HG03045 (cell line): ENCODE measurements around the gene TFAP2C.
"Not testable (repeated sequence)": the region's sequence is repeated elsewhere in the genome, so short reads cannot be mapped to it uniquely, and the experiment has no call there.

Source experiments
- ATAC-seq: cut with Tn5 transposase; IDR thresholded peaks from one replicate; pipeline ENCODE4 v1.9.1; 2021; ENCODE audit warnings: mild to moderate bottlenecking, moderate library complexity; ENCODE audit not compliant: unreplicated experiment

Gene TFAP2C

DNA sequence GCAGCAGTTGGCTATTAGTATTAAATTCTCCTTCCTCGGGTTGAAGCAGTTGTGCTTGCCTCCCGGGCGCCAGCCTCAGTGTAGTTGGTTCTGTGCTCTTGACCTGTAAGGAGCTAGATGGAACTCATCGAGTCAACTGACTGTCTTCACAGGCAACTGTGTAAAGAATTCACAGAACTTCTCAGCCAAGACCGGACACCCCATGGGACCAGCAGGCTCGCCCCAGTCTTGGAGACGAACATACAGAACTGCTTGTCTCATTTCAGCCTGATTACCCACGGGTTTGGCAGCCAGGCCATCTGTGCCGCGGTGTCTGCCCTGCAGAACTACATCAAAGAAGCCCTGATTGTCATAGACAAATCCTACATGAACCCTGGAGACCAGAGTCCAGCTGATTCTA lies 8.5 kb downstream of the TFAP2C start:
- no peak for ATAC-seq

DNA sequence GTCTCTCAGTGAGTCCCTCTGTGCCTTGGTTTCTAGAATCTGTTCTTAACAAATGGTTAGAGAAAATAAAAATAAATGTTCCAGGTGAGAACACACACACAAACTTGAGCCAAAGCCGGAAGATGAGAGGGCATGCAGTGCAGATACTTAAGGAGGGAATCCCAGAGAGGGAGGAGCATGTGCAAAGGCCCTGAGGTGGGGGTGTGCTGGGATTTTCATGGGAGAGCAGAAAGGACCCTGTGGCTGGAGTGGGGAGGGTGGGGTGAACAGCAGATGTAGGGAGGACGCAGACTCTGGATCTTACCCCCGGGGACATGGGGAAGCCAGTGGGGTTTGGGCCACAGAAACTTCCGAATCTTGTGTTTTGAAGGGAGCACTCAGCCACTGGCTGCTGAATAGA lies 17.5 kb downstream of the TFAP2C start:
- no peak for ATAC-seq

DNA sequence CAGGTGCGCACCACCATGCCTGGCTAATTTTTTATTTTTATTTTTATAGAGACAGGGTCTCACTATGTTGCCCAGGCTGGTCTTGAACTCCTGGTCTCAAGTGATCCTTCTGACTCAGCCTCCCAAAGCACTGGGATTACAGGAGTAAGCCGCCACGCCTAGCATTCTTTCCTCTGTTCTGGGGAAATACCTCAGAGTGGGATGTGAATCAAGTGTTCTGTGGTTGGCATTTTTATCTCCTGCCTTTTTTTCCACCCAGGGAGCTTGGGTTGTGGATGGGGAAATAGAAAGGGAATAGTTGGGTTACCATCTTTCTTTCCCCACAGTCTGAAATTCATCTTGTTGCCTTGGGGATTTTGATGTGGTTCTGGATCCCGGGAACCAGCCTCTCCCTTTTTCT lies 24.1 kb downstream of the TFAP2C start:
- no peak for ATAC-seq

DNA sequence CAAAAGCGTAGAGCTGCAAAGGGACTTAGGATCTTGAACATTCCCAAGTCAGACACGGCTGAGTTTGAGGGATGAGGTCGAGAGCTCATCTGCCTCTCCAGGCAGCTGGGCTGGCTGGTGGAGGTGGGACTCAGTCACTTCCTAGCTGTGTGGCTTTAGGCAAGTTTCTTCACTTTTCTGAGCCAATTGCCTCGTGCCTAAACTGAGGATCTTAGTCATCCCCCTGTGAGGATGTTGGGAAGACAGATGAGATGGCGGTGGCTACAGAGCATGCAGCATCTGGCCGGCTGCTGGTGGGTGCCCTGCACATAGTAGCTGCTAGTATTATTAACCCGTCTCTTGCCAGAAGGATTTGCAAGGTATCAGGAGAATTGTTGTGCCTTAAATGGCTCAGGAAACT lies 27.5 kb downstream of the TFAP2C start:
- ATAC-seq, result no peak

DNA sequence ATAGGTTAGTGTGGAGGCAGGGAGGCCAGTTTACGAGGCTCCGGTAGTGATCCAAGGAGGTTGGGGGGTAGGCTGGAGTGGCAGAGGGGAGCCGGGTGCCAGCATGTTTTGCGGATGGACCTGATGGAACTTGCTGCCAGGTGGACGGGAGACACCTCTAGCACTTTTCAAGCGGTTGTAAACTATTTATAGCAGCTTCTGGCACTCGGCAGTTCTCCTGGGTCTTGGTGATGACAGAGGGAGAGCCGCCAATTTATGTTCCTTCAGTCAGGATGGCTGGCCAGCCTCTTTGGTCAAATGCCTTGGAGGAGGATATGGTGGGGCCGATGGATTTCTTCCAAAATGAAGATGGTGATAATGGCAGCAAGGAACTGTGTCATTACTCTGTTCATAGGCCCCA lies 28.8 kb downstream of the TFAP2C start:
- no peak for ATAC-seq

DNA sequence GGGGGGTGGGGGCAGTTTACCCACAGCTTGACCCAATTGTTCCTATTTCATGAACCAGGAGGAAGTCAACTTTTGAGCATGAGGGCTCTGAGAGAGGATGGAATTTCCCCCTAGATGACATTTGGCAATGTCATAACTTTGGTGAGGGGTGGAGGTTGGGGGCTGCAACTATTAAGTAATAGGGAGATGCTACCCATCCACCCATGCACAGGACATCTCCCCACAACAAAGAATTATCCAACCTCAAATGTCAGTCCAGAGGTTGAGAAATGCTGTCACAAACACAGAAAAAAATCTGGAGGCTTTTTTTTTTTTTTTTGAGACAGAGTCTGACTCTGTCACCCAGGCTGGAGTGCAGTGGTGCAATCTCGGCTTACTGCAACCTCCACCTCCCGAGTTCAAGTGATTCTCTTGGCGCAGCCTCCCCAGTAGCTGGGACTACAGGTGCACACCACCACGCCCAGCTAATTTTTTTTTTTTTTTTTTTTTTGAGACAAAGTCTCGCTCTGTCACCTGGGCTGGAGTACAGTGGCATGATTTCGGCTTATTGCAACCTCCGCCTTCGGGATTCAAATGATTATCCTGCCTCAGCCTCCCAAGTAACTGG lies 29.3 kb downstream of the TFAP2C start:
- ATAC-seq, result not testable (repeated sequence)

DNA sequence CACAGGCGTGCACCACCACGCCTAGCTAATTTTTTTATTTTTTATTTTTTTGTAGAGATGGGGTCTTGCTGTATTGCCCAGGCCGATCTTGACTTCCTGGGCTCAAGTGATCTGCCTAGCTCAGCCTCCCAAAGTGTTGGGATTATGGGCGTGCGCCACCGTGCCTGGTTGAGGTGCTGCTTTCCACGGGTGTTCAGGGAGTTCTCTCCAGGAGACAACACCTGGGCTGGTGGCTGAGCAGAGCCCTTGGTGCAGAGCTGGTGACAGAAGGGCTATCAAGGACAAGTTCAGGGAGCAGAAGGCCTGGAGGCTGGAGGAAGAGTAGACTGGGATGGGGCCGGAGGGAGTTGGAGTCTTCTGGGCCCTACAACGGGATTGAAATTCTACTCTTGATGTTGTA lies 34.6 kb downstream of the TFAP2C start:
- ATAC-seq, result no peak

DNA sequence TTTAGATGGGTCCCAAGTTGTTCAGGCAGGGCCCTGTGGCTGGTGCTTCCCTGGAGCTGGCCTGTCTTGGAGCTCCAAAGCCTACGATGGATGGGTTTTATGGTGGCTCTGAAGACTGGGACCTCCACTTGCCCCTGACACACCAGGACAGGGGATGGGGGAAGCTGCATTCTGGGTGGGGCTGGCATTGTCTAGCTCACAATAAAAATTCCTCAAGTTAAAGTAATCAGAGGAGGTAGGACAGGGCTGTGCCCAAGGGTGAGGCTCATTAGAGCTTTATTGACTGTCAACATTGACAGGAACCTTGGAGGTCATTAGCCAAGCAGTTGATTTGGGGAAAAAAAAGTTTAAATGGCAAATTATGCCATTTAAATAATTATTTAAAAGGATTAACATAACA lies 35.7 kb downstream of the TFAP2C start:
- no peak for ATAC-seq

DNA sequence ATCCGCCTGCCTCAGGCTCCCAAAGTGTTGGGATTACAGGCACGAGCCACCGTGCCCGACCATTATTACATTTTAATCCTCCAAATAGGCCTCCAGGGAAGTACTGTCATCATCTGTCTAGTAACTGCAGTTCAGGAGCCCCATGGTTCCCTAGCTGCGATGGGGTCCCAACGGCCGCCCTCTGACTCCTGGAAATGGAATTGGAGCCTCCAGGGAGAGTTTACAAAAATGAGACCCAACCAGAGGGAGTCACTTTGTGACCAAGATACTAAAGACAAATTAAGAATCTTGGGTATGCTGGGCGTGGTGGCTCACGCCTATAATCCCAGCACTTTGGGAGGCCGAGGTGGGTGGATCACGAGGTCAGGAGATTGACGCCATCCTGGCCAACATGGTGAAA lies 36.7 kb downstream of the TFAP2C start:
- no peak for ATAC-seq

DNA sequence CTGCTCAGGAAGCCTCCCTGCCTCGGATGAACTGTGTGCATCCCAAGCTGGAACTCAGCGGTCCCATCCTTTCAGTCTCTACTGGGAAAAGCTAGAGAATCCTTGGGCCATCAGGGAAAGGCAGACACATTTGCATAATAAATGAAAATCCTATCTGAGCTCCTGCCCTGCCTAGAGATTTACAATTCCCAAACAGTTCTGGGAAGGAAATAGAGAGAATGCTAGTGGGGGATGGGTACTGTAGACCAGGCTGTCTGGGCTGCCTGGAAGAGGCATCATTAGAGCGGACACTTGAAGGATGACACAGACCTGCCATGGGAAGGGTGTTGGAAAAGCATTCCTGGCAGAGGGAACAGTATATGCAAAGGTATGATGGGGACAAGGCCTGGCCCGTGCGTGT lies 44.3 kb downstream of the TFAP2C start:
- ATAC-seq, result no peak

DNA sequence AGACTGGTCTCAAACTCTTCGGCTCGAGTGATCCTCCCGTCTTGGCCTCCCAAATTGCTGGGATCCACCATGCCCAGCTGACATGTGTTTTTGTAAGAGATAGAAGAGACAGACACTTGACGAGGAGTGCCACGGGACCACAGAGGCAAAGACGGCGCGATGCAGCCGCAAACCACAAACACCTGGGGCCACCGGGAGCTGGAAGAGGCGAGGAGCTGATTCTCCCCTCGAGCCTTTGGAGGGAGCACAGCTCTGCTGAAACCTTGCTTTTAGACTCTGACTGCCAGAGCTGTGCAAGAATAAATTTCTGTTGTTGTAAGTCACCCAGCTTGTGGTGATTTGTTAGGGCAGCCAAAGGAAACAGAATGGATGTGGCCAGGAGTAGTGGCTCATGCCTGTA lies 46.9 kb downstream of the TFAP2C start:
- ATAC-seq, result no peak

DNA sequence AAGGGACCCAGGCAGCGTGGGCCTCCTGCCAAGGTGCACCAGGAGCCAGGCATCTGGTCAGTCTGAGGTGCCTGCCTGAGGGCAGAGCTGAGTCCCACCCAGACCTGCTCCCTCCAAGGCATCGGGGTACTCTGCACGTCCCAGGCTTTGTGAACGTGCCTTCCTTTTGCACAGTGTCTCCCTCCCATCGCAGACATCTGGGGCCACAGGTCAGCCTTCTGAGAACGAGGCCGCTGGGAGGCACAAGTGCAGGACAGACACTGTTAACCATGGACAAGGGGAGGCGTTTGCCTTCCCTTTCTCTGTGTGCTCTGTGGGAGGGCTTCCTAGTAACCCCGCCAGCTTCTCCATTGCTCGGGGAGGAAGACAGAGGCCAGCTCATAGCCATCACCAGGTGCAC lies 47.6 kb downstream of the TFAP2C start:
- no peak for ATAC-seq

DNA sequence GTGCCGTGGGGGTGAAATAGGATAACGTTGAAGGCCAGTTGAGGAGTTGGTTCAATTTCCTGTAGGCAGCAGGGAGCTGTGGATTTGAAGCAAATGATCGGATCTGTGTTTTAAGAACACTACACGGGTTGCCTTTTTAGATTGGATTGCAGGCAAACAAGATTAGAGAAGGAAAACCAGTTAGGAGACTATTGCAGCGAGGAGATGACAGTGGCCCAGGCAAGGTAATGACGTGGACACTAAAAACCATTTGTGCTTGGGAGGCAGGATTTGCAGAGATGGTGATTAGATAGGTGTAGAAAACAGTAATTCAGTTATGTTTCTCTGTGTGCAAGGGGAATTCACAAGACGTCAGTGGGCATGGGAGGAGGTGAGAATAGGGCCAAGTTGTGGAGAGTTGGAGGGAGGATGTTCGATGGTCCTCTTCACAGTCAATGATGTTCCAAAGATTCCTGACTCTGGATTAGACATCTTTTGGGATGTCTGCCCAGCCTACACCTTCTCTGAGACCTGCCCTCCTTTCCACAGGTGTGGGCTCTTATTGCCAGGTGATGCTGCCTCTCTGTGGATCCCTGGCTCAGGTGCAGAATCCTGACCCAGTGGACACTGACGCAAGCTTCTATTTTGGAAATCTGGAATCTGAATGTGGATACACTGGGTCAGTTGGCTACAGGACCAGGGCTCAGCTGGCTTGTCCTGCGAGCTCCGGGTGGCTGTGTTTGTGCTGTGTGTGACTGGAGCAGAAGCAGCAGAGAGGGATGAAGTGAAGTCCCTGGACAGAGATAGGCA lies 54.2 kb downstream of the TFAP2C start:
- no peak for ATAC-seq

DNA sequence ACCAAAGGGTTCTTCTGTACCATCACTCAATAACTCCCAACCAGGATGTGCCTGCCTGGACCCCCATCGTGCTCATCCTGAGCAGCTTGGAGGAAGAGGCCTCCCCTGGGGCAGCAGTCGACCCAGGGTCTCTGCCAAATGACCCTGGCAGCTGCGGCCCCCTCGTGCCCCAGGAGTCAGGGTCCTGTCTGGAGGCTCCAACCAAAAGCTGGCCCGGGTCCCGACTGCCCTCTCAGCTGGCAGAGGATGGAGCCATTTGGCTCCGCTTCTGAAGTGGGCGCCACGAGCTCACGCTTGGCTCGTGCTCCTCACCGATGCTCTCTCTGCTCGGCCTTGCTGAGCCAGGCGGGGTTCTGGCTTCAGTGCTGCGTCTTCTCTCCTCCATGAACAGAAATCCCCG lies 56.8 kb downstream of the TFAP2C start:
- ATAC-seq, result no peak

DNA sequence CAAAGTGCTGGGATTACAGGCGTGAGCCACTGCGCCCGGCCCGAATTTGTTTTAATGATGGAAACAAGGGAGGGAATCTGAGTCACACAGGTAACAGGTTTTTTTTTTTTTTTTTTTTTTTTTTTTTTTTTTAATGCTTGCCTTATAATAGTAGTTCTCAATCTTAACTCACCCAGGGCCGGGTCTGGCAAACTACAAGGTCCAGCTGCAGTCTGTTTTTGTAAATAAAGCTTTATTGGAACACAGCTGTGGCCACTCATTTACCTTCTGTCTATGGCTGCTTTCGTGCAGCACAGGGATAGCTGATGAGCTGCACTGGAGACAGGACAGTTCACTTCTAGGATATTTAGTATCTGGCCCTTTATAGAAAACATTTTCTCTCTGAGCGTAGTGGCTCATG lies 58.0 kb downstream of the TFAP2C start:
- no peak for ATAC-seq

DNA sequence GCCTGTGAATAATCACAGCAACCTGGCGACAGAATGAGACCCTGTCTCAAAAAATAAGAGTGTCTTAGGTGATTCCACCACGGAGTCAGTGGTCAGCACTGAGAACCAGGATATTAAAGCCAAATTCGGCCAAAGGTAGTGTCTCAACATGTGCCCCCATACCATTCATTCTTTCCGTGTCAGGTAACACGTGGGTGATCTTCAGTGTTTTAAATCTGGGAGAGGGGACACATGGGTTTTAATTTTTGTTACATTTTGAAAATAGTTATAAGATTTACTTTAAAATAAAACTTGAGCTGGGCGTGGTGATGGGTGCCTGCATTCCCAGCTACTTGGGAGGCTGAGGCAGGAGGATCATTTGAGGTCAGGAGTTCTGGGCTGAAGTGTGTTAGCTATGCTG lies 59.0 kb downstream of the TFAP2C start:
- no peak for ATAC-seq
